ENCODE measurements around the gene PRRC2B. TPM values are rescaled to one million over a fixed set of nuclear protein-coding genes. Genes with fewer than 3 reads are reported as not detected.

PRRC2B gene
- total and polyA plus RNA-seq, 2 of the 8 experiments (the other 6 are each of a cell fraction or from before 2014, with no cell fraction given), result 37.3 to 249 TPM

- no peak overlapping the region for H2BK120ac ChIP-seq (replicated peaks; ENCODE audit: low read depth, low read length)
- H3K9ac ChIP-seq (replicated peaks in 1 of 4; ENCODE audit: extremely low read depth in 1 of 4, low read depth in 3 of 4, low read length in 3 of 4), result peak overlapping the region in 2 of 4 experiments; percentile 55 to 56; a peak in 5 of 7 replicates
- peak overlapping the region; percentile 36 for H3K4ac ChIP-seq (replicated peaks; ENCODE audit: insufficient read length, low read depth, low read length)
- H2BK5ac ChIP-seq (ENCODE audit: low read depth, low read length), result peak overlapping the region; percentile 66; the same call in 1 of the 2 replicates
- H3K4me1 ChIP-seq (replicated peaks in 1 of 4; ENCODE audit: control insufficient read depth in 3 of 4, insufficient read depth in 4 of 4, low read length in 3 of 4), result peaks cover 0 to 9% (median 5%) of the 10 kb centered on the region in 4 experiments; a peak in 4 of 7 replicates
- H3K27ac ChIP-seq (ENCODE audit: low read depth, low read length), result no peak overlapping the region
- peak; percentile 13 to 14; a peak in 1 of 4 replicates for TF ChIP-seq RAD21 (IDR thresholded peaks at IDR 0.05 in 1 of 2, conservative IDR thresholded peaks at IDR 0.05 in 1 of 2; ENCODE audit: low read depth in 2 of 2, low read length in 2 of 2)
- peak in 2 of 3 experiments; percentile 10 to 12; a peak in 2 of 4 replicates for TF ChIP-seq CTCF (IDR thresholded peaks at IDR 0.05; ENCODE audit: control extremely low read depth in 1 of 3, insufficient read depth in 1 of 3, low read depth in 1 of 3, low read length in 3 of 3)
- TF ChIP-seq E2F6 (IDR thresholded peaks at IDR 0.05), result 0 out of 2 replicates have a peak, but pooled peaks have one; percentile 2
- TF ChIP-seq POU5F1 (IDR thresholded peaks at IDR 0.05; ENCODE audit: low read depth, low read length), result no peak
- H3K79me2 ChIP-seq (ENCODE audit: control insufficient read depth in 1 of 2, insufficient read depth in 2 of 2, low read length in 2 of 2), result no peaks in the 10 kb centered on the region; a peak in 1 of 4 replicates
- no peak overlapping the region for H3K56ac ChIP-seq (replicated peaks; ENCODE audit: insufficient read length, low read depth, low read length)
- 0 out of 2 replicates have a peak, but pooled peaks cover 2% of the 10 kb centered on the region for H3K79me1 ChIP-seq (ENCODE audit: low read depth, low read length)
- peaks cover 0 to 8% (median 0%) of the 10 kb centered on the region in 4 experiments; a peak in 2 of 7 replicates for H3K27me3 ChIP-seq (replicated peaks in 1 of 4; ENCODE audit: control insufficient read depth in 3 of 4, extremely low read depth in 1 of 4, insufficient read depth in 3 of 4, low read length in 3 of 4)
- peaks cover 7 to 12% (median 10%) of the 10 kb centered on the region in 4 experiments; a peak in 7 of 8 replicates for H3K36me3 ChIP-seq (ENCODE audit: control insufficient read depth in 2 of 4, insufficient read depth in 4 of 4, low read length in 3 of 4)
- peak overlapping the region; percentile 70 to 89 (median 80) for H3K4me3 ChIP-seq (ENCODE audit: extremely low read depth in 1 of 4, insufficient read depth in 2 of 4, low read depth in 3 of 4, low read length in 4 of 4)
- peaks cover 7% of the 10 kb centered on the region in 2 experiments for H4K20me1 ChIP-seq (replicated peaks in 1 of 2; ENCODE audit: control insufficient read depth in 1 of 2, insufficient read depth in 2 of 2, low read length in 2 of 2)
- ChIA-PET POLR2A (ENCODE audit: partially characterized antibody) (interaction anchor here (0.7 to 2.2 kb wide), 11 partner anchors 9 to 235 kb away, joined by 3 to 15 read pairs (median 4); no protein-coding TSS in a partner anchor), CTCF (ENCODE audit: partially characterized antibody) (interaction anchor here (0.7 to 1.5 kb wide), 6 partner anchors 16 to 237 kb away, joined by 3 to 7 read pairs (median 4); no protein-coding TSS in a partner anchor)
- H4K5ac ChIP-seq (ENCODE audit: insufficient read length, low read depth, low read length), result no peak overlapping the region
- H2BK20ac ChIP-seq (ENCODE audit: low read length), result no peak overlapping the region
- no peaks in the 10 kb centered on the region for H3K9me3 ChIP-seq (ENCODE audit: insufficient read depth in 2 of 2, low read depth in 1 of 2, low read length in 1 of 2)
- no peak overlapping the region; the same call in 1 of the 2 replicates for H3K18ac ChIP-seq (ENCODE audit: extremely low read depth, low read length)
- H3K4me2 ChIP-seq (ENCODE audit: insufficient read depth in 1 of 2, low read depth in 2 of 2, low read length in 2 of 2), result peak overlapping the region; percentile 75 to 98
- DNase-seq (ENCODE audit: low read depth in 1 of 2, low spot score in 2 of 2) (peak; percentile 21 to 63), FAIRE-seq (no peak)
- H2AK5ac ChIP-seq (ENCODE audit: low read depth, low read length), result no peak overlapping the region
- WGBS, 2 experiments (ENCODE audit: extremely low coverage in 1 of 2, insufficient coverage in 1 of 2, insufficient read length in 1 of 2, insufficient replicate concordance in 2 of 2, low coverage in 1 of 2, low lambda C conversion rate in 2 of 2, missing lambda C conversion rate in 1 of 2), result 51% methylated on average over 32 of the region's 32 CpGs; no CpG with 5 or more reads in 1 of the 2 experiments
- H3K23me2 ChIP-seq (ENCODE audit: low read depth, low read length), result peaks cover 5% of the 10 kb centered on the region
- H2AFZ ChIP-seq (ENCODE audit: low read length), result no peak overlapping the region
- H2BK12ac ChIP-seq (ENCODE audit: low read depth, low read length), result peak overlapping the region; percentile 33; the same call in 1 of the 2 replicates
- H2BK15ac ChIP-seq (ENCODE audit: low read length), result no peak overlapping the region
- no peak overlapping the region for H3K23ac ChIP-seq (ENCODE audit: insufficient read length)
- H4K8ac ChIP-seq (ENCODE audit: extremely low read depth, insufficient read depth, low read length), result no peak overlapping the region
- H4K91ac ChIP-seq (replicated peaks; ENCODE audit: insufficient read length, low read length), result peak overlapping the region; percentile 76
- H3K14ac ChIP-seq (ENCODE audit: insufficient read length), result no peak overlapping the region
Measured at GRCh38 chr9:131503626-131504465, 110.0 kb downstream of the PRRC2B start.

All from H1 (cell line).